OCI-LY3 (cell line): Measurements from ENCODE around the gene COPS4.
"Not testable (repeated sequence)": the region's sequence is repeated elsewhere in the genome, so short reads cannot be mapped to it uniquely, and the experiment has no call there.

Experiments
- H2AFZ ChIP-seq: fragments of 200-600, 300-600 bp; shearing (Covaris generic); 2 replicates; pipeline ENCODE4 v1.6.0; 2014; ENCODE audit warnings: antibody characterized with exemption, low read depth, low read length
- H3K27ac ChIP-seq: fragments of 200-600, 300-600 bp; sonication (generic); 2 replicates; pipeline ENCODE4 v1.5.1; 2014; ENCODE audit warnings: mild to moderate bottlenecking, low read length, moderate library complexity, mixed read lengths
- H3K27me3 ChIP-seq: fragments of 200-600, 300-600 bp; sonication (generic); 2 replicates; pipeline ENCODE4 v1.6.1; 2014; ENCODE audit warnings: low read depth, low read length, mixed read lengths
- H3K36me3 ChIP-seq: fragments of 200-600, 300-600 bp; sonication (generic); replicated peaks from 2 replicates; pipeline ENCODE3; 2014; ENCODE audit warnings: low read depth, low read length, mixed read lengths
- H3K4me1 ChIP-seq: fragments of 300-600, 200-600 bp; sonication (generic); 2 replicates; pipeline ENCODE4 v1.6.1; 2014; ENCODE audit warnings: low read length, mixed read lengths
- H3K4me2 ChIP-seq: fragments of 200-600, 300-600 bp; sonication (generic); 2 replicates; pipeline ENCODE4 v1.6.1; 2014; ENCODE audit warnings: low read length, mixed read lengths
- H3K4me3 ChIP-seq: fragments of 300-600, 200-600 bp; sonication (generic); 2 replicates; pipeline ENCODE4 v1.5.1; 2014; ENCODE audit warnings: antibody characterized with exemption, mild to moderate bottlenecking, low read length, moderate library complexity
- H3K79me2 ChIP-seq: fragments of 300-600, 200-600 bp; shearing (Covaris generic); 2 replicates; pipeline ENCODE4 v1.6.1; 2014; ENCODE audit warnings: mild to moderate bottlenecking, low read length, mixed read lengths
- H3K9ac ChIP-seq: fragments of 300-600, 200-600 bp; shearing (Covaris generic); 2 replicates; pipeline ENCODE4 v1.6.0; 2014; ENCODE audit warnings: mild to moderate bottlenecking, low read length, moderate library complexity
- H3K9me3 ChIP-seq: fragments of 200-600, 300-600 bp; shearing (Covaris generic); 2 replicates; pipeline ENCODE4 v1.6.1; 2014; ENCODE audit warnings: low read length, mixed read lengths; ENCODE audit not compliant: insufficient read depth
- H4K20me1 ChIP-seq: fragments of 200-600, 300-600 bp; sonication (generic); 2 replicates; pipeline ENCODE4 v1.6.1; 2016; ENCODE audit warnings: low read length, mixed read lengths; ENCODE audit not compliant: insufficient read depth
- EZH2phosphoT487 ChIP-seq: fragments of 200-600 bp; shearing (Covaris generic); IDR thresholded peaks from 2 replicates; pipeline ENCODE4 v1.6.1; 2018; ENCODE audit warnings: antibody characterized with exemption, mixed run types, low read depth
- TF ChIP-seq, protein P1 (sequence below): fragments of 200-600, 300-600 bp; sonication (generic); IDR thresholded peaks from 2 replicates; pipeline ENCODE4 v1.5.1; 2014; ENCODE audit warnings: antibody characterized with exemption, low read length, low read depth

The COPS4 gene

DNA sequence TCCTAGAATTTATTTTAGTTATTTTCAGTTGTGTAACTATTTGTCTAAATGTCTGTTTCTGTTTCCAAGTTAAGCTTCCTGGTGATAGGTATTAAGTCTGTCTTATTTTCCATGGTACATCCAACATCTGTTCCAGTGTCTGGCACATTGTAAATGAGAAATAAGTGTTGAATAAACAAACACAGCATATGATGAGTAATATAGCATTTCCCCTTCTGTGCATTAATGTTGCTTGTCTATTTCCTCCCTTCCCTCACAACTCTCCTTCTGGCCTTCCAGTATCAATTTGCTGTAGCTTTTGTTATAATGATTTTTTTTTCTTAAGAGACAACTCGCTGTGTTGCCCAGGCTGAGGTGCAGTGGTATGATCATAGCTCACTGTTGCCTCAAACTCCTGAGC lies 36.1 kb downstream of the COPS4 start:
- no peaks in the 10 kb centered on the region for H4K20me1 ChIP-seq
- H3K4me3 ChIP-seq: no peak overlapping the region
- TF ChIP-seq EZH2phosphoT487: no peak
- TF ChIP-seq, protein P1, sequence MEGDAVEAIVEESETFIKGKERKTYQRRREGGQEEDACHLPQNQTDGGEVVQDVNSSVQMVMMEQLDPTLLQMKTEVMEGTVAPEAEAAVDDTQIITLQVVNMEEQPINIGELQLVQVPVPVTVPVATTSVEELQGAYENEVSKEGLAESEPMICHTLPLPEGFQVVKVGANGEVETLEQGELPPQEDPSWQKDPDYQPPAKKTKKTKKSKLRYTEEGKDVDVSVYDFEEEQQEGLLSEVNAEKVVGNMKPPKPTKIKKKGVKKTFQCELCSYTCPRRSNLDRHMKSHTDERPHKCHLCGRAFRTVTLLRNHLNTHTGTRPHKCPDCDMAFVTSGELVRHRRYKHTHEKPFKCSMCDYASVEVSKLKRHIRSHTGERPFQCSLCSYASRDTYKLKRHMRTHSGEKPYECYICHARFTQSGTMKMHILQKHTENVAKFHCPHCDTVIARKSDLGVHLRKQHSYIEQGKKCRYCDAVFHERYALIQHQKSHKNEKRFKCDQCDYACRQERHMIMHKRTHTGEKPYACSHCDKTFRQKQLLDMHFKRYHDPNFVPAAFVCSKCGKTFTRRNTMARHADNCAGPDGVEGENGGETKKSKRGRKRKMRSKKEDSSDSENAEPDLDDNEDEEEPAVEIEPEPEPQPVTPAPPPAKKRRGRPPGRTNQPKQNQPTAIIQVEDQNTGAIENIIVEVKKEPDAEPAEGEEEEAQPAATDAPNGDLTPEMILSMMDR: no peak
- H3K4me1 ChIP-seq: peaks cover 23% of the 10 kb centered on the region
- H3K36me3 ChIP-seq: peaks cover 13% of the 10 kb centered on the region
- H3K79me2 ChIP-seq: no peaks in the 10 kb centered on the region
- H3K27me3 ChIP-seq: no peaks in the 10 kb centered on the region
- no peak overlapping the region for H3K27ac ChIP-seq
- H2AFZ ChIP-seq: no peak overlapping the region
- no peaks in the 10 kb centered on the region for H3K9me3 ChIP-seq
- H3K9ac ChIP-seq: no peak overlapping the region
- H3K4me2 ChIP-seq: no peak overlapping the region

DNA sequence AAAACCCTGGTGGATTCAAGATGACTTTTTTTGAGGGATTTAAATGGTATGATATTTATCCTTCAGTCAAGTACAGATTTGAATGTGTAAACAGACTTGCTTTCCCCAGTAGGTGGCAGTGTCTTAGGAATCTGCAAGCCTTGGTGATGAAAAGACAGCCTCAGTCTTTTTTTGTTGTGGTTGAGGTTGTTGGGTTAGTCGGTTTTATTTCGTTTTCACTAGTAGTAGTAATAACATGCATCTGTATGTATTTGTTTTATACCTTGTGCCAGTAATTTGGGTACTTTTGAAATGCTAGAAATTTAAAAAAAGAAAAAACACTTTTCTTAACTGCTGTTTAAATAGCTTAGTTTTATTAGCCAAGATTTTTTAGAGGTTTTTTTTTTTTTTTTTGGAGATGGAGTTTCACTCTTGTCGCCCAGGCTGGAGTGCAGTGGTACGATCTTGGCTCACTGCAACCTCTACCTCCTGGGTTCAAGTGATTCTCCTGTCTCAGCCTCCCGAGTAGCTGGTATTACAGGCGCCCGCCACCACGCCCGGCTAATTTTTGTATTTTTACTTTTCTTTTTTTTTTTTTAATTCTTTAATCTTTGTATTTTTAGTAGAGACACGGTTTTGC lies 39.2 kb downstream of the COPS4 start:
- Histone ChIP-seq H3K9ac (no peak overlapping the region), H3K27me3 (no peaks in the 10 kb centered on the region), H3K4me3 (no peak overlapping the region), H3K4me2 (peak overlapping the region; percentile 75), H3K79me2 (no peaks in the 10 kb centered on the region), H3K4me1 (peaks cover 28% of the 10 kb centered on the region), H2AFZ (no peak overlapping the region), H3K9me3 (no peaks in the 10 kb centered on the region), H4K20me1 (no peaks in the 10 kb centered on the region), H3K36me3 (peaks cover 10% of the 10 kb centered on the region), H3K27ac (peak overlapping the region; percentile 32; the same call in 1 of the 2 replicates)
- TF ChIP-seq EZH2phosphoT487: no peak
- TF ChIP-seq, protein P1: peak; percentile 80

DNA sequence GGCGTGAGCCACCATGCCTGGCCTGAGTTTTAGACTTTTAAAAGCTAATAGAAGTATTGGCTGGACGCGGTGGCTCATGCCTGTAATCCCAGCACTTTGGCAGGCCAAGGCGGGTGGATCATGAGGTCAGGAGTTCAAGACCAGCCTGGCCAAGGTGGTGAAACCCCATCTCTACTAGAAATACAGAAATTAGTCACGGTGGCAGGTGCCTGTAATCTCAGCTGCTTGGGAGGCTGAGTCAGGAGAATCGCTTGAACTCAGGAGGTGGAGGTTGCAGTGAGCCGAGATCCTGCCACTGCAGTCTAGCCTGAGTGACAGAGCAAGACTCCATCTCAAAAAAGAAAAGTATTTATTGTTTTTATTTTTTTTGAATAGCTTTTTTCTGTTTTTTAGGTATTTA lies 39.8 kb downstream of the COPS4 start:
- H3K27me3 ChIP-seq, H3K79me2 ChIP-seq, H4K20me1 ChIP-seq, H3K36me3 ChIP-seq, H3K9ac ChIP-seq, H3K9me3 ChIP-seq, H2AFZ ChIP-seq: not testable (repeated sequence)
- H3K4me2 ChIP-seq: peak overlapping the region; percentile 75
- H3K4me1 ChIP-seq: peaks cover 28% of the 10 kb centered on the region
- H3K4me3 ChIP-seq: 0 out of 2 replicates have a peak overlapping the region, but pooled peaks have one; percentile 41
- peak overlapping the region; percentile 66 for H3K27ac ChIP-seq

DNA sequence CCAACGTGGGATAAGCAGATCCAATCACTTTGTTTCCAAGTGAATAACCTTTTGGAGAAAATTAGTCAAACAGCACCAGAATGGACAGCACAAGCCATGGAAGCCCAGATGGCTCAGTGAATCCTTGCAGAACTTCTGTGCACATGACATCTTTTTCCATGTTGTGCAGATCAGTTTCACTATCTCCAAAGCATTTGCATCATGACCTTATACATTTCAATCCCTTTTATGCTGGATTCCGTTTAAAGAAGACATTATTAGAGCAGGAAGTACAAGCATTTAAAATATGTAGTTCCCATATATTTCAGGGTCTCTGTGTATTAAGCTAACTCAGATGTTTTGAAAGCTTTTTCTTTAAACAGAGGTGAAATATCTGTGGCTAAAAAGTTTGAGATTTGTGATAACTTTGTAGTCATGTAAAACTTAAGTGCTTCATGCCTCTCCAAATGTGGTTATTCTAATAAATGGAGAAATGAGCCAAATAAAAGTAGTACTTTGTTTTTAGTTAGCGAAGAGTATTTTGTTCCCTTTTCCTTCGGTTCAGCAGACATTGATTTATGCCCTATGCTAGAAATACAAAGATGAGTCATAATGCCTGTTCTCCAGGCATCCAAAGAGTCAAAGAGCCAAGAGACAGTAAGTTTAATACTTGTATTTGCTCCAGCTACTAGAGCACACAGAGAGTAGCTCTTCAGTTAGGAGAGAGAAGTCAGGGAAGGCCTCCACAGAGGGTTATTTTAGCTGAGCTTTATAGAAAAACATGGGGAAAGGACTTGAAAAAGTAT lies 40.5 kb downstream of the COPS4 start:
- no peak for TF ChIP-seq EZH2phosphoT487
- TF ChIP-seq, protein P1: no peak
- Histone ChIP-seq H3K4me3 (peak overlapping the region; percentile 41), H3K9me3 (no peaks in the 10 kb centered on the region), H2AFZ (no peak overlapping the region), H3K4me2 (peak overlapping the region; percentile 75), H3K36me3 (peaks cover 10% of the 10 kb centered on the region), H3K4me1 (peaks cover 31% of the 10 kb centered on the region), H4K20me1 (no peaks in the 10 kb centered on the region), H3K79me2 (no peaks in the 10 kb centered on the region), H3K27ac (peak overlapping the region; percentile 66), H3K9ac (peak overlapping the region; percentile 19; the same call in 1 of the 2 replicates), H3K27me3 (no peaks in the 10 kb centered on the region)
